SK-N-SH (cell line): ENCODE results near the gene APOBR.

Source experiments
- CTCF ChIP-seq: fragments of 200-600 bp; sonication (generic); IDR thresholded peaks from 2 replicates; pipeline ENCODE4 v1.6.1; 2017; ENCODE audit warnings: antibody characterized with exemption, mild to moderate bottlenecking, moderate library complexity
- MAX ChIP-seq: IDR thresholded peaks from 2 replicates; pipeline ENCODE4 v1.4.0; 2012; ENCODE audit warnings: low read depth
- POLR2AphosphoS5 ChIP-seq: IDR thresholded peaks from 2 replicates; pipeline ENCODE4 v1.6.1; 2012; ENCODE audit warnings: low read depth, low read length
- SMC3 ChIP-seq: IDR thresholded peaks from 2 replicates; pipeline ENCODE4 v1.6.1; 2012; ENCODE audit warnings: low read depth, low read length, improper control_type of control experiment
- ZBTB33 ChIP-seq: IDR thresholded peaks from 2 replicates; pipeline ENCODE4 v1.4.0; 2012; ENCODE audit warnings: low read depth, borderline replicate concordance

GRCh38 chr16:28473714-28474265, 20.7 kb upstream of the APOBR start:
- TF ChIP-seq MAX, result no peak
- no peak for TF ChIP-seq ZBTB33
- no peak for TF ChIP-seq CTCF
- no peak for TF ChIP-seq POLR2AphosphoS5
- TF ChIP-seq SMC3, result no peak
